CD4-positive, alpha-beta T cell treated with Interleukin-12 subunit alpha and Interleukin-12 subunit beta, for 1 hour (primary cell): ENCODE measurements around the gene DHRSX.
"Not testable (repeated sequence)": the region's sequence is repeated elsewhere in the genome, so short reads cannot be mapped to it uniquely, and the experiment has no call there.

Source experiments
- DNase-seq: peaks from one replicate; pipeline ENCODE4 v3.0.0-alpha.2; 2020

Gene DHRSX

DNA sequence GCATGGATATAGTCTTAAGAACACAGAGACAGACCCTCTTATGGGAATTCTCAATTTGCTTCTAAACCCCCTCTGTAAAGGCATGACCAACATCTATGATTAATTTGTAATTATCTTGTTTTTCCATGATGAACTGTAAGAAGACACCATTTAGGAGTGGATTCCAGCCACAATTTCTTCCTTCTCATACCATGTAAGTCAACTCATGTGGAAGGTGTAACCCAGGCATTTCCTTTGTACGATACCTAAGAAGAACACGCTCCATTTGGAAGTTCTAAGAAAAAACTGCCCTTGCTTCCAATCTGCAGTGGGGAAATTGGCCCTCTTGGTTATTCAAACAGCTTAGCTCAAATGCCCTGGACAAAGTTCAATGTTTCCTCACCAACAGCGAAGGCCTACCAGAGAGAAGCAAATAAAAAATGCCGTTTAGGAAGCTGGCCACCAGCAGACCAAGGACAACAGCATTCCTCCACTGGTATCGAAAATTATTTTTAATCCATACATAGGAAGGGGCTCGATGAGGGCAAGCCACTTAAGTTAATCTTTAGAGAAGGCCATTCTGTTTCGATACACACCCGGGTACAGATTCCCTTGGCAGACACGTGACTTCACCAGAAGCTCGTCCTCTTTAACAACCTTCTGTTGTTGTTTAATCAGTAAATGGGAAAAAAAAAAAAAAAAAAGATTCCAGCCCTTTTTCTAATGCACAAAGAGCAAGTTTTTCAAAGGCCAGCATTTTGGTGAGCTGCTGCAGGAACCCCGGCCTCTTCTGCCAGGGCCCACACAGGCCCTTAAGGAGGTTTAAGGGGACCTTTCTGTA lies 2.6 kb downstream of the DHRSX start:
- no peak for DNase-seq

GRCh38 chrX:2495595-2495994 lies 5.2 kb downstream of the DHRSX start:
- DNase-seq = no peak

DNA sequence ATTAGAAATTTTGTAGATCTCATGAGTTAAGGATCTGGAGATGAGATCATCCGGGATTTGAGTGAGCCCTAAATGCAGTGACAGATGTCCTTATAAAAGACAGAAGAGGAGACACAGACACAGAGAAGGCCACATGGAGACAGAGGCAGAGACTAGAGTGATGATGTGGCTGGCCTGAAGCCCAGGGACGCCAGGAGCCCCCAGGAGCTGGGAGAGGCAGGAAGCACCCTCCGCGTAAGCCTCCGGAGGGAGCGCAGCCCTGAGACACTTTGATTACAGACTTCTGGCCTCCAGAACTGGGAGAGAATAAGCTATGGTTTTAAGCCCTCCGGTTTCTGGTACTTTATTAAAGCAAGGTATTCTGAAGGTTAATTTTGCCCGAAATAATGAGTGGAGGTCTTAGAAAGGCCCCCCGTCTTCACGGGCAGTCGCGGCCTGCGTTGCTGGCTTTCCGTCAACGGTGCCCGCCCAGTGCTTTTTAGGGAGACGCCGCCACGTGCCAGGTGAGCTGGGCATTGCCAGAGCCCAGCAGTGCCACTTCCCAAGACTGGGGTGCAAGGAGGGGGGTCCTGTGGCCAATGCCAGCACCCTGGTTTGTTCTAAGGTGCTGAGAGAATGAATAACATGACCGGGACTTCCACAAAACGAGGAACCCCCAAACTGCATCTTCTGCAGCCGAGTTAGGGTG lies 8.1 kb downstream of the DHRSX start:
- no peak for DNase-seq

DNA sequence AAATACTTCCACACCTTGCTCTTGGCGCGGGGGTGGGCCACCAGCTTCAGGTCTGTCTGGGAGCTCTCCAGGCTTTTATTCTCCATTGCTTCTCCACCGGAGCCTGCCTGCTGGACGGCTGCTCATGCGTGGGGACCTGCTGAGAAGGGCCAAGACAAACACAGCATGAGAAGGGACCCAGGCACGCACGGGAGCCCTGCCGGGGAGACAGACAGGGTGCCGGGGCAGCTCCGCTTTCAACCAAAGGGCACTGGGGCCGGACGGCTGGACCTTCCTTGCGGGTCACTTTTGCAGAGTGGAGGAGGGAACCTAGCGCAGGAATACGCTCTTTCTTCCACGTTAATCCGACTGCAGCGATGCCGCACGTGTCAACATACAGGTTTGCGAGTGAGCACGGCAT lies 10.1 kb downstream of the DHRSX start:
- DNase-seq = no peak

GRCh38 chrX:2489446-2490445 lies 11.0 kb downstream of the DHRSX start:
- DNase-seq = no peak

DNA sequence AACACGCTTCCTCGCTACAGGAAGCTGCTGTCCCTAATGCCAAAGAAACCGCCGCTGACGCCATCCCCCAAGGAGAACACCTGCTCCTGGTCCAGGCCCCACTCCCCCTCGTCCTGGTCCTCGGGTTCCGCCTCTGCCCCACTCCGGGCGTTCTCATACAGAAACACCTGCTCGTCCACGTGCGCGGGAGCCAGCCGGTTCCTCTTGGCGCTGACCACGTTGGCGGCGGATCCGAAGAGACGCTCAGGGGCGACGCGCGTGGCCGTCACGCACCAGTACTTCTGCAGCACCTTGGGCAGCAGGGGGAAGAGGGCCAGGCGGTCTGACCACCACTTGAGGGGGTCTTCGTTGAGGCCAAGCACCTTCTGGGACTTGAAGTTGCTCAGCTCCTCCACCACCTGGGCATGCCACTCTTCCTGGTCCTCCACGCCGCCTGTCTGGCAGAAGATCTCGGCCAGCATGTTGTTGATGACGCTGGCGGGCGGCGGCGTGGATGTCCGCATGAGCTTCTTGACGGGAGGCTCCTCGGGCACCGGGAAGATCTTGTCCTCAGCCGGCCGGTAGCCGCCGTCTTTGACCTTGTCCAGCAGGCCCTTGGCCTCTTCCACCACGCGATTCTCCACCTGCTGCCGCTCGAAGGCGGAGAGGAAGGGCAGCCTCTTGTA lies 12.0 kb downstream of the DHRSX start:
- no peak for DNase-seq

DNA sequence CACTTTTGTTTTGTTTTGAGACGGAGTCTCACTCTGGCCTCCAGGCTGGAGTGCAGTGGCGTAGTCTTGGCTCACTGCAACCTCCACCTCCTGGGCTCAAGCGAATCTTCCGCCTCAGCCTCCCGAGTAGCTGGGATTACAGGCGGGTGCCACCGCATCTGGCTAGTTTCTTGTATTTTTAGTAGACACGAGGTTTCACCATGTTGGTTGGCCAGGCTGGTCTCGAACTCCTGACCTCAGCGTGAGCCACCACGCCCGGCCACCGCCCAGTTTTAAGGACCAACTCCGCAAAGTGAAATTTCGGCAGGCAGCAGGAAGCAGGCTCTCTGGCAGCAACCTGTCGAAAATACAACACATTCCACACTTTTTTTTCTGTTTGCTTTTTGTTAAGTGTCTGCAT lies 13.4 kb downstream of the DHRSX start:
- DNase-seq = no peak

GRCh38 chrX:2486476-2487133 lies 14.2 kb downstream of the DHRSX start:
- no peak for DNase-seq

GRCh38 chrX:2485789-2486345 lies 14.9 kb downstream of the DHRSX start:
- no peak for DNase-seq

- DNase-seq = no peak
Observed at GRCh38 chrX:2484721-2485648, 15.8 kb downstream of the DHRSX start.

- no peak for DNase-seq
Observed at GRCh38 chrX:2484256-2484655, 16.5 kb downstream of the DHRSX start.

DNA sequence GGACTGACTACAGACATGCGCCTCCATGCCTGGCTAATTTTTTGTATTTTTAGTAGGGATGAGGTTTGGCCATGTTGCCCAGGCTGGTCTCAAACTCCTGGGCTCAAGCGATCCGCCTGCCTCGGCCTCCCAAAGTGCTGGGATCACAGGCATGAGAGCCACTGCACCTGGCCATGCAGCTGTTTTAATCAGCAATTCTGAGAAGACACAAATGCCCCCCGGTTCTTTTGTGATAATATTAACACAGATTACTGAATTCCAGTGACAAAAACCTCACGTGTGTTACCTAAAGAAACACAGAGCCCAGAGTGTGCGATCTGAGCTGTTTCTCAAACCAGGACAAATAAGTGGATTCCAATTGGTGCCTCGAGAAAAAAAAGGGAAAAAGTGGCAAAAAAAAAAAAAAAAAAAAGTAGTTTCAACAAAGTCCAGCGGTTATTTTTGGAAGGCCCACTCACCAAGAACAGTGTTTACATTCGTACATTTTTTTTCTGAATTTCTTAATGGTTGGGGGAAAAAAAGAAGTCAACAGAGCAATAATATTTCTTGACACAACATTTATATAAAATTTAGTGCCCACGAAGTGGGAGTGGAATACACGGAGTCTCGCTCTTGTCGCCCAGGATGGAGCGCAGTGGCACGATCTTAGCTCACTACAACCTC lies 17.2 kb downstream of the DHRSX start:
- DNase-seq = no peak

- DNase-seq = not testable (repeated sequence)
Observed at GRCh38 chrX:2481597-2481996, 19.2 kb downstream of the DHRSX start.

GRCh38 chrX:2479982-2480381 lies 20.8 kb downstream of the DHRSX start:
- not testable (repeated sequence) for DNase-seq

GRCh38 chrX:2479420-2479780 lies 21.4 kb downstream of the DHRSX start:
- no peak for DNase-seq

DNA sequence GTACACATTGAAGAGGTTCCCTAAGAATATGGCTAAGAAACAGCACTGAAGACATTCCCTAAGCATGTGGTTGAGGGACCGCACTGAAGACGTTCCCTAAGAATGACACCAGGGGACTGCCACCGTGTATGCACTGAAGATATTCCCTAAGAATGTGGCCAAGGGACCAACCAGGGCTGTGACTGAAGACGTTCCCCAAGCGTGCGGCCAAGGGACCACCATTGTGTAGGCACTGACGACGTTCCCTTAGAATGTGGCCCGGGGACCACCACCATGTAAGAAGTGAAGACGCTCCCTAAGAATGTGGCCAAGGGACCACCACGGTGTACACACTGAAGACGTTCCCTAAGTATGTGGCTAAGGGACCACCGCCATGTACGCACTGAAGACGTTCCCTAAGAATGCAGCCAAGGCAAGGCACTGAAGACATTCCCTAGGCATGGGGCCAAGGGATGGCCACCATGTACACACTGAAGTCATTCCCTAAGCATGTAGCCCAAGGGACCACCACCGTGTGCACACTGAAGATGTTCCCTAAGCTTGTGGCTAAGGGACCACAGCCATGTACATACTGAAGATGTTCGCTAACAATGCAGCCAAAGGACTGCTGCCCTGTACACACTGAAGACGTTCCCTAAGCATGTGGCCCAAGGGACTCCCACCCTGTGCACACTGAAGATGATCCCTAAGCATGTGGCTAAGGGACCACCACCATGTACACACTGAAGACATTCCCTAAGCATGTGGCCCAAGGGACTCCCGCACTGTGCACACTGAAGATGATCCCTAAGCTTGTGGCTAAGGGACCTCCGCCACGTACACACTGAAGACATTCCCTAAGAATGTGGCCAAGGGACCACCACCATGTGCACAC lies 22.0 kb downstream of the DHRSX start:
- no peak for DNase-seq

GRCh38 chrX:2477313-2477712 lies 23.5 kb downstream of the DHRSX start:
- DNase-seq = not testable (repeated sequence)

- DNase-seq = no peak
Observed at GRCh38 chrX:2474963-2475726, 25.6 kb downstream of the DHRSX start.
